ENCODE results near the gene ACOXL. TPM values are rescaled to one million over a fixed set of nuclear protein-coding genes. Genes with fewer than 3 reads are reported as not detected.

Gene ACOXL
- total and polyA plus RNA-seq, 10 of the 15 experiments (the other 5 are each of a cell fraction or from before 2014, with no cell fraction given) = 0.05 to 1.3 (median 0.71) TPM

- TF ChIP-seq, protein P1, sequence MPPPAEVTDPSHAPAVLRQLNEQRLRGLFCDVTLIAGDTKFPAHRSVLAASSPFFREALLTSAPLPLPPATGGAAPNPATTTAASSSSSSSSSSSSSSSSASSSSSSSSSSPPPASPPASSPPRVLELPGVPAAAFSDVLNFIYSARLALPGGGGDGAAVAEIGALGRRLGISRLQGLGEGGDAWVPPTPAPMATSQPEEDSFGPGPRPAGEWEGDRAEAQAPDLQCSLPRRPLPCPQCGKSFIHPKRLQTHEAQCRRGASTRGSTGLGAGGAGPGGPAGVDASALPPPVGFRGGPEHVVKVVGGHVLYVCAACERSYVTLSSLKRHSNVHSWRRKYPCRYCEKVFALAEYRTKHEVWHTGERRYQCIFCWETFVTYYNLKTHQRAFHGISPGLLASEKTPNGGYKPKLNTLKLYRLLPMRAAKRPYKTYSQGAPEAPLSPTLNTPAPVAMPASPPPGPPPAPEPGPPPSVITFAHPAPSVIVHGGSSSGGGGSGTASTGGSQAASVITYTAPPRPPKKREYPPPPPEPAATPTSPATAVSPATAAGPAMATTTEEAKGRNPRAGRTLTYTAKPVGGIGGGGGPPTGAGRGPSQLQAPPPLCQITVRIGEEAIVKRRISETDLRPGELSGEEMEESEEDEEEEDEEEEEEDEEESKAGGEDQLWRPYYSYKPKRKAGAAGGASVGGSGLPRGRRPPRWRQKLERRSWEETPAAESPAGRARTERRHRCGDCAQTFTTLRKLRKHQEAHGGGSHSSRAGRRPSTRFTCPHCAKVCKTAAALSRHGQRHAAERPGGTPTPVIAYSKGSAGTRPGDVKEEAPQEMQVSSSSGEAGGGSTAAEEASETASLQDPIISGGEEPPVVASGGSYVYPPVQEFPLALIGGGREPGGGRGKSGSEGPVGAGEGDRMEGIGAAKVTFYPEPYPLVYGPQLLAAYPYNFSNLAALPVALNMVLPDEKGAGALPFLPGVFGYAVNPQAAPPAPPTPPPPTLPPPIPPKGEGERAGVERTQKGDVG (CRISPR knock-in tag; IDR thresholded peaks at IDR 0.05) = no peak
- TF ChIP-seq, protein P2, sequence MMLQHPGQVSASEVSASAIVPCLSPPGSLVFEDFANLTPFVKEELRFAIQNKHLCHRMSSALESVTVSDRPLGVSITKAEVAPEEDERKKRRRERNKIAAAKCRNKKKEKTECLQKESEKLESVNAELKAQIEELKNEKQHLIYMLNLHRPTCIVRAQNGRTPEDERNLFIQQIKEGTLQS (IDR thresholded peaks at IDR 0.05; ENCODE audit: borderline replicate concordance, extremely low read depth, low read depth, low read length) = no peak
- TF ChIP-seq EZH2 (IDR thresholded peaks at IDR 0.05; ENCODE audit: borderline replicate concordance, control insufficient read depth, low read depth, low read length) = no peak
- TF ChIP-seq IRF4 (IDR thresholded peaks at IDR 0.05; ENCODE audit: low read depth, low read length) = no peak
- no peak for TF ChIP-seq EP300 (IDR thresholded peaks at IDR 0.05; ENCODE audit: borderline replicate concordance in 1 of 2, control insufficient read depth in 1 of 2, low read depth in 2 of 2, low read length in 2 of 2)
Observed at GRCh38 chr2:110885256-110885655, 152.9 kb downstream of the ACOXL start (continued).

DNA sequence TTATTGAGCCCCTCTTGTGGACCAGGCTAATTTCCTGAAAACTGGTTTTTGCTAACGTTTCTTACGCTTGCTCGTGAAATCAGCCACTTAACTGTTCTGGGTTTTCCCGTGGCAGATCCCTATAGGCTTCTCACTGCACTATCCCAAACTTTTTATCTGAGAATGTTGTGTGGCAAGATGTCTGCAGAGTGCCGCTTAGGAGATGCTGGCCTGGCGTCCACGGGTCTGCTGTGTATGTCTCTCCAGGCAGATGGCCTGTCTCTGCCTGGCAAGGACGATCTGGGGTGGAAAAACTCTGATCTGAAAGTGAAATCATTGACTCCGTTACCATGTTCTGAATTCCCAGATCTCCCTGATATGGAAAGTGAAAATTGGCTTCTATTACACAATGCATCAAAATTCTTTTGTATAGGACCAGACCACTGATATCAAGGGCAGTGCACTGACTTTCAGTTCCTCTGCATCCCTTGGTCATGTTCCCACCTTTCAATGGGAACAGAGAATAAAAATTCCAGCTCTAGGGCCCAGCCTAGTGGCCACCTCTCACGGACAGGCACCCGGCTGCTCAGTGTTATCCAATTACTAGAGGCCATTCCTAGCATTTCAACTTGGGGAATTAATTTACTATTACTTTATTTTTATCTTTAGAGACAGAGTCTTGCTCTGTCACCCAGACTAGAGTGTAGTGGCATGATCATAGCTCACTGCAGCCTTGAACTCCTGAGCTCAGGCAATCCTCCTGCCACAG lies 154.6 kb downstream of the ACOXL start:
- intact Hi-C loops (cut with micrococcal nuclease; ENCODE audit: unreplicated experiment) = no loop called here
- BruUV-seq (replicated peaks) = no TSS peak
- TF ChIP-seq POLR2AphosphoS5 (IDR thresholded peaks at IDR 0.05; ENCODE audit: low read length) = no peak
- TF ChIP-seq BMI1 (IDR thresholded peaks at IDR 0.05; ENCODE audit: borderline replicate concordance) = no peak
- TF ChIP-seq ATF7 (IDR thresholded peaks at IDR 0.05; ENCODE audit: low read depth) = no peak
- no peak for TF ChIP-seq WRNIP1 (IDR thresholded peaks at IDR 0.05; ENCODE audit: borderline replicate concordance, low read depth, low read length)
- TF ChIP-seq ZBTB33 (IDR thresholded peaks at IDR 0.05) = no peak
- no peak for TF ChIP-seq MXI1 (IDR thresholded peaks at IDR 0.05; ENCODE audit: low read depth, low read length)
- TF ChIP-seq RELA (IDR thresholded peaks at IDR 0.05; ENCODE audit: borderline replicate concordance, partially characterized antibody) = no peak
- TF ChIP-seq CHD4 (IDR thresholded peaks at IDR 0.05) = no peak
- TF ChIP-seq FOXK2 (IDR thresholded peaks at IDR 0.05) = no peak

More for the DNA sequence above, 154.6 kb downstream of the ACOXL start:
- POLR2A ChIA-PET = no interaction called here
- no peaks in the 10 kb centered on the region for H4K20me1 ChIP-seq (ENCODE audit: control insufficient read depth, insufficient read depth)
- H3K79me2 ChIP-seq (ENCODE audit: control insufficient read depth, insufficient read depth, low read length) = no peaks in the 10 kb centered on the region
- H3K9me3 ChIP-seq (replicated peaks; ENCODE audit: control insufficient read depth, insufficient read depth, low read length) = no peaks in the 10 kb centered on the region; the same call in 2 of the 3 replicates
- H3K27ac ChIP-seq (ENCODE audit: control insufficient read depth, insufficient read depth) = no peak overlapping the region
- H3K4me1 ChIP-seq (ENCODE audit: control insufficient read depth, insufficient read depth, low read length) = no peaks in the 10 kb centered on the region
- RAD21 ChIA-PET (ENCODE audit: unreplicated experiment) = no interaction called here
- no peak overlapping the region for H3K4me3 ChIP-seq
- H3K4me2 ChIP-seq (ENCODE audit: control insufficient read depth, insufficient read depth) = no peak overlapping the region
- WGBS (ENCODE audit: insufficient coverage, insufficient replicate concordance, low lambda C conversion rate, missing lambda C conversion rate) = 68% methylated on average over 11 of the region's 11 CpGs
- DNase-seq (ENCODE audit: low read depth, low spot score) = no peak
- no peak for ATAC-seq
- no peak for FAIRE-seq
- CTCF ChIA-PET = interaction anchor here (0.6 kb wide), 1 partner anchor 20 kb away, joined by 3 read pairs; no protein-coding TSS in a partner anchor
- H3K27me3 ChIP-seq (replicated peaks in 1 of 2; ENCODE audit: control insufficient read depth in 2 of 2, insufficient read depth in 2 of 2, low read length in 1 of 2) = peaks cover 0 to 4% of the 10 kb centered on the region in 2 experiments; a peak in 1 of 4 replicates
- SMC1A ChIA-PET (ENCODE audit: uncharacterized antibody, unreplicated experiment) = no interaction called here
- in situ Hi-C loops (cut with MboI) = no loop called here
- no peaks in the 10 kb centered on the region for H3K36me3 ChIP-seq (ENCODE audit: control insufficient read depth in 2 of 2, insufficient read depth in 2 of 2, low read length in 1 of 2)
- H3K9ac ChIP-seq (ENCODE audit: control insufficient read depth, insufficient read depth, low read length) = no peak overlapping the region
- no peak overlapping the region for H2AFZ ChIP-seq (ENCODE audit: control insufficient read depth, low read depth, low read length)

Data from GM12878 (cell line).